ENCODE results near the gene THSD4.

DNA sequence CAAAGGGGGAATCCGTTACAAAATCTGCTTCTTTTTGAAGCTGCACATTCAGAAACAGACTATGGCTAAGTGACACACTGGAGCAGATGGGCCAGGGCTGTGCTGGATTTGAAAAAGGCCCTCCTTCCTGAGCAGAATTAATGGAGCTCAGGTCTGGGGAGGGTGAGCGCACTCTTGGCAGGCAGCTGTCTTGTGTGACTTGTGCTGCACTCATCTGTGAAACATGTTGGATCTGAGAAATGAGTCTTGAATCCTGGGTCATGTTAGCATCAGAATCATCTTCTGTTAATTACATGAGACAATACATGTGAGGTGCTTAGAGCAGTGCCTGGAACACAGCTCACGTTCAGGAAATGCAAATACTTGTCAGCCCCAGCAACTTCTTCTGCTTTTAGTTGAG is 219.6 kb downstream of the THSD4 start:
- TF ChIP-seq, protein P1, sequence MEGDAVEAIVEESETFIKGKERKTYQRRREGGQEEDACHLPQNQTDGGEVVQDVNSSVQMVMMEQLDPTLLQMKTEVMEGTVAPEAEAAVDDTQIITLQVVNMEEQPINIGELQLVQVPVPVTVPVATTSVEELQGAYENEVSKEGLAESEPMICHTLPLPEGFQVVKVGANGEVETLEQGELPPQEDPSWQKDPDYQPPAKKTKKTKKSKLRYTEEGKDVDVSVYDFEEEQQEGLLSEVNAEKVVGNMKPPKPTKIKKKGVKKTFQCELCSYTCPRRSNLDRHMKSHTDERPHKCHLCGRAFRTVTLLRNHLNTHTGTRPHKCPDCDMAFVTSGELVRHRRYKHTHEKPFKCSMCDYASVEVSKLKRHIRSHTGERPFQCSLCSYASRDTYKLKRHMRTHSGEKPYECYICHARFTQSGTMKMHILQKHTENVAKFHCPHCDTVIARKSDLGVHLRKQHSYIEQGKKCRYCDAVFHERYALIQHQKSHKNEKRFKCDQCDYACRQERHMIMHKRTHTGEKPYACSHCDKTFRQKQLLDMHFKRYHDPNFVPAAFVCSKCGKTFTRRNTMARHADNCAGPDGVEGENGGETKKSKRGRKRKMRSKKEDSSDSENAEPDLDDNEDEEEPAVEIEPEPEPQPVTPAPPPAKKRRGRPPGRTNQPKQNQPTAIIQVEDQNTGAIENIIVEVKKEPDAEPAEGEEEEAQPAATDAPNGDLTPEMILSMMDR (IDR thresholded peaks at IDR 0.05), result no peak
- TF ChIP-seq TCF7L2 (IDR thresholded peaks at IDR 0.05; ENCODE audit: low read depth, low read length), result no peak
